ENCODE measurements around the gene IFIT2.
"Not testable (repeated sequence)": the region's sequence is repeated elsewhere in the genome, so short reads cannot be mapped to it uniquely, and the experiment has no call there.

Gene IFIT2

GRCh38 chr10:89279421-89279869, 22.4 kb upstream of the IFIT2 start:
- no peak for DNase-seq (ENCODE audit: low read depth in 3 of 3, low spot score in 1 of 3)

GRCh38 chr10:89280508-89280907, 21.3 kb upstream of the IFIT2 start:
- no peak for DNase-seq (ENCODE audit: low read depth in 3 of 3, low spot score in 1 of 3)

DNA sequence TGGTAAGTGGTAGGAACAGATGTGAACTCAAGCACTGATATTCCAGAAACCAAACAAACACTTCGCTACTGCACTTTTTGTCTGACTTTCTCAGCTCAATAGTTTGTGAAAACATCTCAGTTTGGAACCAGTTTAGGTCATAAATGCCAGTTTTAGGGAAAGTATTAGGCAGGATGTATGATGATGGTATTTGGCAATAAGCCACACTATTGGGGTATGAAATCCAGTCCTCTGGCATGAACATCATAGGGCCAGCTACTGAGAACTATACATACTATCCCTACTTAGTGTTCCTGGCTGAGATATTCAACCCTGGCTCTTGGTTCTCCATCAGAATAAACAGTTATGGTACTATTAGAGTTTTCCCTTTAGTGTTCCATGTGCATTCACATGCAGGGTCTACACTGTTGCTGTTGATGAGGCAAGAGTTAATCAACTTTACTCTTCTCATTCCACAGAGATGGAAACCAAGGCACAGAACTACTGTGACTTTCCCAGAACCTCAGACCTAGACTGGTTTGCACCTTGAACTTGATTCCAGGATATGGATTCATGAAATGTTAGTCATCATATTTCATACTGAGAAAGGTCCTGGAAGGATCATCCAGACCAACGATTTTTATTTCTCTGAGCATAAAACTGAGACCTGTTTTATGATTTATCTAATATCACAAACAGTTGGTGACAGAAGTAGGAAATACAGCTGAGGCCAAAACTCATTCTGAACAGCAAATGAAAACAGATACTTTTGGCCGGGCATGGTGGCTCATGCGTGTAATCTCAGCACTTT, 20.0 kb upstream of the IFIT2 start:
- DNase-seq (ENCODE audit: low read depth in 3 of 3, low spot score in 1 of 3): no peak

DNA sequence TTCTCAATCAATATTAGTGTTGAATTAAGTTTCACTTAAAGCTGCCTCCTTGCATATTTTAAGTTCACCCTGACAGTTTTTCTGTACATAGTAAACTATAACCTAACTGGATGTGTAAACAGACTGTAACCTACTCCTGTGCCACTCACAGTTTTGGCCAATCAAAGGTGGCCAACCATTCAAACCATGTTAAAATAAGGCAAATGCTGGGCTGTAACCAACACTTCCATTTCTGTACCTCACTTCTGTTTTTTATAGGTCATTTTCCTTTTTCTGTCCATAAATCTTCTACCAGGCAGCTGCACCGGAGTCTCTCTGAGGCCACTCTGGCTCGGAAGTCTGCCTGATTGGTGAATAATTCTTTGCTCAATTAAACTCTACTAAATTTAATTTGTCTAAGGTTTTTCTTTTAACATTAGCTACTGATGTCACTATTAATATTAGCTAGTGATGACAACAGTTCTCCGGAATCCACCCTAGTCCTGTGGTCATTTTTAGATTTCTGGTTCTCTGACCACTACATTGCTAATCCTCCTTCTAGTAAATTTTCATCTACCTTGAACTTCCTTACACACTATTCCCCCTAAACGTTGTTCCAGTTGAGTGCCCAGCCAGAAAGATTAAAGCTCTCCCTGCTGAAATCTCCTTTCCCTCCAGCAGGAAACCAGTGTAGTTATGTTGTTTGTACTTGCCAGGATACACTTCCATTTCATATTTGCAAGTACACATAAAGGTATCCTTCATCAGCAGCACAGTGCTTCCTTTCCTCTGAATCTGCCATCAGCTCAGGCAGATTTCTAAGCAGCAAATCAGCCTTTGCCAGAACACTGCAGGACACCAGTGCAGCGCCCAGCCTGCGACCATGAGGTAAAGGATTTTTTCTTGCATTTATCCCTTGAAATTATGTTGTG, 18.6 kb upstream of the IFIT2 start:
- DNase-seq (ENCODE audit: low read depth in 3 of 3, low spot score in 1 of 3): no peak

- DNase-seq (ENCODE audit: low read depth in 3 of 3, low spot score in 1 of 3): no peak
These were observed 17.8 kb upstream of the IFIT2 start for GRCh38 chr10:89283936-89284475.

GRCh38 chr10:89284711-89285110, 17.1 kb upstream of the IFIT2 start:
- DNase-seq (ENCODE audit: low read depth in 3 of 3, low spot score in 1 of 3): not testable (repeated sequence)

DNA sequence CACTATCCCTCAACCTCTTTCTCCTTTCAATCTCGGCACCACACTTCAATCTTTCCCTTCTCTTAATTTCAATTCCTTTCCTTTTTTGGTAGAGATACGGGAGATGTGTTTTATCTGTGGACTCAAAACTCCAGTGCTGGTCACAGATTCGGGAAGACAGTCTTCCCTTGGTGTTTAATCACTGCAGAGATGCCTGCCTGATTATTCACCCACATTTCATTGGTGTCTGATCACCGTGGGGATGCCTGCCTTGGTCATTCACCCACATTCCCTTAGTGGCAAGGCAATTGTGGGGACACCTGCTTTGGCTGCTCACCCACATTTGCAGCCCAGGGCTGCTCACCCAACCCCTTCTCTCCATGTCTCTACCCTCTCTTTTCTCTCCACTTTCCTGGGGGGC, 16.5 kb upstream of the IFIT2 start:
- not testable (repeated sequence) for DNase-seq (ENCODE audit: low read depth in 3 of 3, low spot score in 1 of 3)

- DNase-seq (ENCODE audit: low read depth in 3 of 3, low spot score in 1 of 3): no peak
These were observed 7.1 kb upstream of the IFIT2 start for GRCh38 chr10:89294721-89295239.

DNA sequence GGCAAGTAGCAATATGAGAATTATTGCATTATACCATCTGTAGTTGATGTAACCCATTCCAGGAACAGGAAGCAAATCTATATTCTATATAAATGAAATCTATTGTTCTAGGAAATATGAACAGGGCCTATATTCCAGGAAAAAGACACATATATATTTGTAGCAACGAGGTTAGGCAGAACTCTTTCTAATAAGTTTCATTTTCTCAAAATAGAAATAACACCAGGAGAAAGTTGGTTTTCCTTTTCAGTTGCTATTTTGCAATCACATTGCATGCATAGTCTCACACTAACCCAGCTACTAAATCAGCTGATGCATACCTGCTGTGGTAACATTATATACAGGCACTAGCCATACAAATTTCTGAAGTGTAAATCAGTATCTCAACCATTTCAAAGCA, 6.2 kb upstream of the IFIT2 start:
- no peak for DNase-seq (ENCODE audit: low read depth in 3 of 3, low spot score in 1 of 3)

GRCh38 chr10:89296220-89296648, 5.6 kb upstream of the IFIT2 start:
- no peak for DNase-seq (ENCODE audit: low read depth in 3 of 3, low spot score in 1 of 3)

DNA sequence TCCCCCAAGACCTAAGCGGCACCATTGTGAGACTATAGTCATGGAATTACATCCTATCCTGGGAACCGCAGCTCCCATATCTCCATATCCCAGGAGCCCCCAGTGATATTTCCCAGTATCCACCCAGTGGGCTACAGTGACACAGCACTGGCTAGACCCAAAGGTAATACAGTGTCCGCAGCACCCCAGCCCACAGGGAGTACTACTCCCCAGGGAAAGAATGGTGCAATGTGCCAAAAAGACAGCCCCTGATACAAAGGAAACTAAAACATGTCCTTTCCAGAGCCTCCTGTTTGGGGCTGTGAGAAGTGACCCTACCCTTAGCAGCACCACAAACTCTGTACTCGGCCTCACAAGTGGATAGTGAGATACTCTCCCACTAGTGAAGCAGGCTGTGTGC, 4.5 kb upstream of the IFIT2 start:
- DNase-seq (ENCODE audit: low read depth in 3 of 3, low spot score in 1 of 3): no peak

DNA sequence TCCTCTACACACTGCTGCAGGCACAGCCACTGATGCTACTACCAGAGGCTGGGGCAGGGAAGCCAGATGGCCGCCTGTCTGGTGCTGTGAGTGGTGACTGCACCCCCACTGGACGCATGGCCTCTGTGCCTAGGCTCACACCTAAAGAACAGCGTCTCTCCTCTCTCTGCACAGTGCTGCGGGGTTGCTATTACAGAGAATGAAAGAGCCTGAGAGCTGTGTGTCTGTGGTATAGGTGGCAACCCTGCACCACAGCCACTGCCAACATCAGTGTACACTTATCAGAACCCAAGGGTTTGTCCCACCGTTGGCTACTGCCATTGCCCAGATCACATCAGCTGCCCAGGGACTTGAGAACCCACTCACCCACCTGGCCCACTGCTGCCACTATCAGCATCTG, 4.1 kb upstream of the IFIT2 start:
- no peak for DNase-seq (ENCODE audit: low read depth in 3 of 3, low spot score in 1 of 3)

DNA sequence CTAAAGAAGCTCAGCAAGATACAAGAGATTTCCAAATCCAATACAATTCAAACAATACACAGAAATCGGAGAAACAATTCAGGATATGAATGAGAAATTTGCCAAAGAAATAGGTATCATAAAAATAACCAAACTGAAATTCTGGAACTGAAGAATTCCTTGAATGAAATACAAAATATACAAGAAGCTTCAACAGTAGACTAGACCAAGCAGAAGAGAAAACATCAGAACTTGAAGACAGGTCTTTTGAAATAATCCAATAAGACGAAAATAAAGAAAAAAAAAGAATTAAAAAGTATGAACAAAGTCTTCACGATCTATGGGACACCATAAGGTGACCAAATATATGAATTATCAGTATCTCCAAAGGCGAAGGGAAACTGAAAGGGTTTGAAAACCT, 2.8 kb upstream of the IFIT2 start:
- no peak for DNase-seq (ENCODE audit: low read depth in 3 of 3, low spot score in 1 of 3)

DNA sequence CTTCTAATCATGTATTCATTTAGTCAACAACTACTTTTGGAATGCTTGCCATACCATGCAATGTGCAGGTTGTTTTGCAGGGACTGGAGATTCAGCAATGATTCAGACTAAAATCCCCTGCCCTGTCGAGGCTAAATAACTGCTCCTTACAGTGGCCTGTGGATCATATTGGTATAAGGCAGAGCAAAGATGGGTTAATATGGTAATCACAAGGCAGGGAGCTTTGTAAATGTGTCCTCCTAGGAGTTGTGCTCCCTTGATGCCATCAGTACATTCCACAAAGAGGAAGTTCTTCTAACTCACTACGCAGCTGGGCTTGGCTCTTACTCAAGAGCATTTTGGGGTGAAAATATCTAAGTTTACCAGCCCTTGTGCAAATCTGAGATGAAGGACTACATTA, 614 bp upstream of the IFIT2 start:
- no peak for DNase-seq (ENCODE audit: low read depth in 3 of 3, low spot score in 1 of 3)

DNA sequence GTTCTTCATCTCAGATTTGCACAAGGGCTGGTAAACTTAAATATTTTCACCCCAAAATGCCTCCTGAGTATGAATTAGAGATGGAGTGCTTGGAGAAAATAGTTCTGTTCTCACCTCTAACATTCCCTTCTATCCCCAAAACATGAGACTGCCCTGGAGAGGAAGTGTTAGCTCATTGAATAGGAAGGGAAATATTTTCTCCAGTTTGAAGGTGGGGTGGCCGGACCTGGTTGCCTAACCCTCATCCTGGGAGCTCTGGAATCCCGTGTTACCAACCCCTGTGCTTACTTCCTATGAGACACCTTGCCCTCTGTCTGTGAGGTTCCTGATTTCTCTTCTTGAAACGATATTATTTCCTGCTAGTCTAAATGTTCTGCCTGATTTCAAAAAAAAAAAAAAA, 779 bp downstream of the IFIT2 start:
- no peak for DNase-seq (ENCODE audit: low read depth in 3 of 3, low spot score in 1 of 3)

DNA sequence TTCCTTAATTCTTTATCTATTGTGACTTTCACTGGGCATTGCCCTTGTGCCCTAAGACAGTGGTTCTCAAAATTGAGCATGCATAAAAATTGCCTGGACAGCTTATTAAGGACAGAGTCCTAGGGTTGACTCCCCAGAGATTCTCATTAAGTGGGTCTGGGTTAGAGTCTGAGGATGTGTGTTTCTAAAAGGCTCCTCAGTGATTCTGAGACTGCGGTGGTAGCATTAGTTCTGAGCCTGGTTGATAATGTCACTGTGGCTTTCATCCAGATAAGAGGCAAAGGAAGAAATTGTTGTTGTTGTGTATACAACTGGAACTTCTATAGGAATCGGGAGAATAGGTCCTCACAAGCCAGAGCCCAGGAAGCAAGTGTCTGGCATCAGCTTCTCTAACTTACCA, 1.3 kb downstream of the IFIT2 start:
- DNase-seq (ENCODE audit: low read depth in 3 of 3, low spot score in 1 of 3): no peak

DNA sequence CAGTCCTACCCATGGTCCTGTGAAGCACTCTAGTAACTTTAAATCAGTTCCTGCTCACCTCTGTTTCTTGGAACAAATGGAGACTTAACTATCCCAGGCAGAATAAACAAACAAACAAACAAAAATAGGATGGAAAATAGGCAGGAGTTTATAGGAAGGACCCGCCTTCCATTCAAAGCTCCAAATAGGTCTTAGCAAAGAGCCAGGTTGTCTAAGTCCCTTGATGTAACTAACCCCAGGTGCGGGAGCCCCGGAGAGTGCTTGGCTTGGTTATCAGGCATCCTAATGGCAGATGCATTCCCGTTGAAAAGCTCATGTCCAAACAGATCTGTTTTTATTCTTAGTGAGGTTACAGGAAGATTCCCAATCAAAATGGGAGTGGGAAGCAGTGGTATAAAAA, 2.2 kb downstream of the IFIT2 start:
- DNase-seq (ENCODE audit: low read depth in 3 of 3, low spot score in 1 of 3): no peak

- no peak for DNase-seq (ENCODE audit: low read depth in 3 of 3, low spot score in 1 of 3)
These were observed 2.6 kb downstream of the IFIT2 start for GRCh38 chr10:89304446-89304845.

GRCh38 chr10:89304925-89305324, 3.1 kb downstream of the IFIT2 start:
- DNase-seq (ENCODE audit: low read depth in 3 of 3, low spot score in 1 of 3): no peak

GRCh38 chr10:89305766-89306433, 4.1 kb downstream of the IFIT2 start:
- DNase-seq (ENCODE audit: low read depth in 3 of 3, low spot score in 1 of 3): no peak
